ENCODE measurements around the gene CCDC194. TPM values are rescaled to one million over a fixed set of nuclear protein-coding genes. Genes with fewer than 3 reads are reported as not detected.
A peak's percentile ranks its signal among the peaks of the same experiment; 100 is the strongest.

CCDC194 gene
- total RNA-seq, 1 donor = not detected

- TF ChIP-seq CTCF (IDR thresholded peaks at IDR 0.05; ENCODE audit: extremely low read depth, low read depth, low read length) = no peak
- DNase-seq (ENCODE audit: insufficient read length, low spot score, missing footprints) = no peak
- no peaks in the 10 kb centered on the region for H4K20me1 ChIP-seq (ENCODE audit: insufficient read depth, low read length)
These were observed 41.2 kb upstream of the CCDC194 start for GRCh38 chr19:17435218-17435617.

GRCh38 chr19:17431417-17431816 is 37.4 kb upstream of the CCDC194 start:
- no peak for TF ChIP-seq CTCF (IDR thresholded peaks at IDR 0.05; ENCODE audit: extremely low read depth, low read depth, low read length)
- Histone ChIP-seq H3K36me3 (ENCODE audit: insufficient read depth, low read length) (no peaks in the 10 kb centered on the region), H3K4me3 (ENCODE audit: insufficient read depth, low read length) (no peak overlapping the region), H3K27ac (ENCODE audit: low read depth, low read length) (no peak overlapping the region), H4K20me1 (ENCODE audit: insufficient read depth, low read length) (no peaks in the 10 kb centered on the region), H3K9me3 (ENCODE audit: low read depth, low read length) (no peaks in the 10 kb centered on the region), H3K27me3 (ENCODE audit: insufficient read depth, low read length) (no peaks in the 10 kb centered on the region), H3K4me2 (ENCODE audit: insufficient read depth, low read length) (no peak overlapping the region), H3K79me2 (ENCODE audit: insufficient read depth, low read length) (no peaks in the 10 kb centered on the region), H2AFZ (ENCODE audit: low read length) (no peak overlapping the region), H3K4me1 (ENCODE audit: insufficient read depth, low read length) (no peaks in the 10 kb centered on the region)
- no peak for DNase-seq (ENCODE audit: insufficient read length, low spot score, missing footprints)

More at GRCh38 chr19:17435218-17435617, 41.2 kb upstream of the CCDC194 start:
- no peaks in the 10 kb centered on the region for H3K79me2 ChIP-seq (ENCODE audit: insufficient read depth, low read length)
- H3K4me1 ChIP-seq (ENCODE audit: insufficient read depth, low read length) = no peaks in the 10 kb centered on the region
- no peak overlapping the region for H3K4me3 ChIP-seq (ENCODE audit: insufficient read depth, low read length)
- no peaks in the 10 kb centered on the region for H3K9me3 ChIP-seq (ENCODE audit: low read depth, low read length)
- no peaks in the 10 kb centered on the region for H3K27me3 ChIP-seq (ENCODE audit: insufficient read depth, low read length)
- H2AFZ ChIP-seq (ENCODE audit: low read length) = no peak overlapping the region
- H3K27ac ChIP-seq (ENCODE audit: low read depth, low read length) = no peak overlapping the region
- no peaks in the 10 kb centered on the region for H3K36me3 ChIP-seq (ENCODE audit: insufficient read depth, low read length)
- H3K4me2 ChIP-seq (ENCODE audit: insufficient read depth, low read length) = no peak overlapping the region

GRCh38 chr19:17429641-17430113 is 35.7 kb upstream of the CCDC194 start:
- Histone ChIP-seq H3K4me2 (ENCODE audit: insufficient read depth, low read length) (no peak overlapping the region), H3K79me2 (ENCODE audit: insufficient read depth, low read length) (no peaks in the 10 kb centered on the region), H3K27me3 (ENCODE audit: insufficient read depth, low read length) (no peaks in the 10 kb centered on the region), H3K36me3 (ENCODE audit: insufficient read depth, low read length) (no peaks in the 10 kb centered on the region), H3K9me3 (ENCODE audit: low read depth, low read length) (no peaks in the 10 kb centered on the region), H3K4me3 (ENCODE audit: insufficient read depth, low read length) (no peak overlapping the region), H2AFZ (ENCODE audit: low read length) (no peak overlapping the region), H3K27ac (ENCODE audit: low read depth, low read length) (no peak overlapping the region), H4K20me1 (ENCODE audit: insufficient read depth, low read length) (no peaks in the 10 kb centered on the region), H3K4me1 (ENCODE audit: insufficient read depth, low read length) (no peaks in the 10 kb centered on the region)
- peak; percentile 46 for DNase-seq (ENCODE audit: insufficient read length, low spot score, missing footprints)
- no peak for TF ChIP-seq CTCF (IDR thresholded peaks at IDR 0.05; ENCODE audit: extremely low read depth, low read depth, low read length)

- Histone ChIP-seq H3K4me2 (ENCODE audit: insufficient read depth, low read length) (no peak overlapping the region), H2AFZ (ENCODE audit: low read length) (no peak overlapping the region), H3K79me2 (ENCODE audit: insufficient read depth, low read length) (peaks cover 3% of the 10 kb centered on the region), H3K9me3 (ENCODE audit: low read depth, low read length) (no peaks in the 10 kb centered on the region), H3K36me3 (ENCODE audit: insufficient read depth, low read length) (no peaks in the 10 kb centered on the region), H3K4me3 (ENCODE audit: insufficient read depth, low read length) (no peak overlapping the region), H4K20me1 (ENCODE audit: insufficient read depth, low read length) (no peaks in the 10 kb centered on the region), H3K27me3 (ENCODE audit: insufficient read depth, low read length) (no peaks in the 10 kb centered on the region), H3K27ac (ENCODE audit: low read depth, low read length) (no peak overlapping the region), H3K4me1 (ENCODE audit: insufficient read depth, low read length) (peaks cover 3% of the 10 kb centered on the region)
- peak; percentile 93 for DNase-seq (ENCODE audit: insufficient read length, low spot score, missing footprints)
- TF ChIP-seq CTCF (IDR thresholded peaks at IDR 0.05; ENCODE audit: extremely low read depth, low read depth, low read length) = peak; percentile 31
These were observed 30.9 kb upstream of the CCDC194 start for GRCh38 chr19:17424743-17425365.
